ENCODE data around the gene TTYH2. TPM values are rescaled to one million over a fixed set of nuclear protein-coding genes. Genes with fewer than 3 reads are reported as not detected.

The TTYH2 gene
- total RNA-seq, 2 donors from 2014 or later, result 18.2 to 26.0 TPM

DNA sequence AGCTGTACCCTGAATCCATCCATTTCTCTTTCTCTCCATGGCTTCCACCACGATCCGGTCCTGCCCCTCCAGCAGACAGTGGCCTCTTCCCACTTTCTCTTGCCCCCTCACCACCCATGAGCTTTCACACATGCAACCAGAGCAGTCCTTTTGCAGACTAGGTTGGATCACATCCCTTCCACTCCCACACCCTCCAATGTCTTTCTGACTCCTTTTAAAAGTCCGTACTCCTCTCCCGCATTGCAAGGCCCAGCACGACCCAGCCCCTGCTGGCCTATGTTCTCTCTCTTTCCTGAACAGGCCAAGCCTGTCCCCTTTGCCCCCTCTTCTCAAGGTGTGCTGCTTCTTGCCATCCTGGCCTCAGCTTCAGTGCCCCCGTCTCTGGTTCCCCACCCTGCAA, 38.2 kb downstream of the TTYH2 start:
- TF ChIP-seq, protein P1, sequence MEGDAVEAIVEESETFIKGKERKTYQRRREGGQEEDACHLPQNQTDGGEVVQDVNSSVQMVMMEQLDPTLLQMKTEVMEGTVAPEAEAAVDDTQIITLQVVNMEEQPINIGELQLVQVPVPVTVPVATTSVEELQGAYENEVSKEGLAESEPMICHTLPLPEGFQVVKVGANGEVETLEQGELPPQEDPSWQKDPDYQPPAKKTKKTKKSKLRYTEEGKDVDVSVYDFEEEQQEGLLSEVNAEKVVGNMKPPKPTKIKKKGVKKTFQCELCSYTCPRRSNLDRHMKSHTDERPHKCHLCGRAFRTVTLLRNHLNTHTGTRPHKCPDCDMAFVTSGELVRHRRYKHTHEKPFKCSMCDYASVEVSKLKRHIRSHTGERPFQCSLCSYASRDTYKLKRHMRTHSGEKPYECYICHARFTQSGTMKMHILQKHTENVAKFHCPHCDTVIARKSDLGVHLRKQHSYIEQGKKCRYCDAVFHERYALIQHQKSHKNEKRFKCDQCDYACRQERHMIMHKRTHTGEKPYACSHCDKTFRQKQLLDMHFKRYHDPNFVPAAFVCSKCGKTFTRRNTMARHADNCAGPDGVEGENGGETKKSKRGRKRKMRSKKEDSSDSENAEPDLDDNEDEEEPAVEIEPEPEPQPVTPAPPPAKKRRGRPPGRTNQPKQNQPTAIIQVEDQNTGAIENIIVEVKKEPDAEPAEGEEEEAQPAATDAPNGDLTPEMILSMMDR (IDR thresholded peaks at IDR 0.05), result no peak
- H3K27me3 ChIP-seq, result no peaks in the 10 kb centered on the region

DNA sequence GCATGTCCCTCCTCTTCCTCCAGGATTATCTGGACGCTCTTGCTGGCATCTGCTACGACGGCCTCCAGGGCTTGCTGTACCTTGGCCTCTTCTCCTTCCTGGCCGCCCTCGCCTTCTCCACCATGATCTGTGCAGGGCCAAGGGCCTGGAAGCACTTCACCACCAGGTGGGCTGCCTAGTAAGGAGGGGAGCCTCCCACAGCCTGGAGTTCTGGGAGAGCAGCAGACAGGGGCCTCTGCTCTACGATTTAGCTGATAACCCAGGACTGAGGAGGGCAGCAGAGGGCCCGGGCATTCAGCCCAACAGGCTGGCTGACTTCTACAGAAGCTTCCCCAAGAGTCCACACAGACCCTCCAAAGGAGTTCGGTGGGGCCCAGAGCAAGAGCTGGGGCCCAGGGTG, 38.8 kb downstream of the TTYH2 start:
- no peak overlapping the region for H3K4me3 ChIP-seq
- no peaks in the 10 kb centered on the region for H3K9me3 ChIP-seq
- no peak for DNase-seq (ENCODE audit: low spot score)
- TF ChIP-seq, protein P1 (IDR thresholded peaks at IDR 0.05), result no peak
- no peak overlapping the region for H3K27ac ChIP-seq
- H3K4me1 ChIP-seq, result no peaks in the 10 kb centered on the region
- no peaks in the 10 kb centered on the region for H3K27me3 ChIP-seq
- H3K36me3 ChIP-seq, result peaks cover 12% of the 10 kb centered on the region

More for the DNA sequence above, 38.2 kb downstream of the TTYH2 start:
- no peaks in the 10 kb centered on the region for H3K9me3 ChIP-seq
- H3K27ac ChIP-seq, result no peak overlapping the region
- peaks cover 12% of the 10 kb centered on the region for H3K36me3 ChIP-seq
- no peak for DNase-seq (ENCODE audit: low spot score)
- H3K4me1 ChIP-seq, result no peaks in the 10 kb centered on the region
- H3K4me3 ChIP-seq, result no peak overlapping the region

DNA sequence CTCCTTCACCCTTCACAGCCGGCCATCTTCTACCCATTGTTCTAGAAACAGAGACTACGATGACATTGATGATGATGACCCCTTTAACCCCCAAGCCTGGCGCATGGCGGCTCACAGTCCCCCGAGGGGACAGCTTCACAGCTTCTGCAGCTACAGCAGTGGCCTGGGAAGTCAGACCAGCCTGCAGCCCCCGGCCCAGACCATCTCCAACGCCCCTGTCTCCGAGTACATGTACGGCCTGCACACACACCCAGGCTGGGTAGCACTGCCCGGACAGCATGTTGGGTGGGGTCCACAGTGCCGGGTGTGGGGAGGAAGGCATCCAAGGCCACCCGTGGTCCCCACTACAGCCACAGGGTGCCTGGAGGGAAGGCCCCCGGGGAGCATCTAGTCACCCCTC, 39.7 kb downstream of the TTYH2 start:
- peaks cover 12% of the 10 kb centered on the region for H3K36me3 ChIP-seq
- H3K27me3 ChIP-seq, result no peaks in the 10 kb centered on the region
- TF ChIP-seq, protein P1 (IDR thresholded peaks at IDR 0.05), result no peak

DNA sequence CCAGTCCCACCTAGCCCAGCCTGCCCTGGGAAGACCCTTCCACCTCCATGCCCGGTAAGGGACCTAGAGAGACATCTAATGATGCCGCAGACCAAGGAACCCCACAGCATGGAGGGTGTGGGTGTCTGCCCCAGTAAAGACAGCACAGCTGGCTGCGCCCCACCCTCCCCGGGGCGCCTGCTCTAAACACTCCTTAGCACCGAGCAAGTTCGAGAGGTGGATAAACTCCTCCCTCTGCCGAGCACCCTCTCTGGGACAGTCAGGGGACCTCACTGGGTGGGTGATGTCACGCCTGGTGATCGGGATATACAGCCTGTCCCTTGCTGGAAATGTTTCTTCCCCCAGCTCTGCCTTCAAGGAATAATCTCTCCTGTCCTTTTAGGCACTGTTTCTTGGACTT, 43.9 kb downstream of the TTYH2 start:
- Histone ChIP-seq H3K9me3 (no peaks in the 10 kb centered on the region), H3K27me3 (no peaks in the 10 kb centered on the region), H3K27ac (no peak overlapping the region), H3K4me3 (no peak overlapping the region), H3K36me3 (peaks cover 21% of the 10 kb centered on the region), H3K4me1 (no peaks in the 10 kb centered on the region)
- TF ChIP-seq, protein P1 (IDR thresholded peaks at IDR 0.05), result no peak
- no peak for DNase-seq (ENCODE audit: low spot score)

More for the DNA sequence above, 39.7 kb downstream of the TTYH2 start:
- H3K4me3 ChIP-seq, result no peak overlapping the region
- H3K4me1 ChIP-seq, result no peaks in the 10 kb centered on the region
- DNase-seq (ENCODE audit: low spot score), result no peak
- H3K27ac ChIP-seq, result no peak overlapping the region
- no peaks in the 10 kb centered on the region for H3K9me3 ChIP-seq

DNA sequence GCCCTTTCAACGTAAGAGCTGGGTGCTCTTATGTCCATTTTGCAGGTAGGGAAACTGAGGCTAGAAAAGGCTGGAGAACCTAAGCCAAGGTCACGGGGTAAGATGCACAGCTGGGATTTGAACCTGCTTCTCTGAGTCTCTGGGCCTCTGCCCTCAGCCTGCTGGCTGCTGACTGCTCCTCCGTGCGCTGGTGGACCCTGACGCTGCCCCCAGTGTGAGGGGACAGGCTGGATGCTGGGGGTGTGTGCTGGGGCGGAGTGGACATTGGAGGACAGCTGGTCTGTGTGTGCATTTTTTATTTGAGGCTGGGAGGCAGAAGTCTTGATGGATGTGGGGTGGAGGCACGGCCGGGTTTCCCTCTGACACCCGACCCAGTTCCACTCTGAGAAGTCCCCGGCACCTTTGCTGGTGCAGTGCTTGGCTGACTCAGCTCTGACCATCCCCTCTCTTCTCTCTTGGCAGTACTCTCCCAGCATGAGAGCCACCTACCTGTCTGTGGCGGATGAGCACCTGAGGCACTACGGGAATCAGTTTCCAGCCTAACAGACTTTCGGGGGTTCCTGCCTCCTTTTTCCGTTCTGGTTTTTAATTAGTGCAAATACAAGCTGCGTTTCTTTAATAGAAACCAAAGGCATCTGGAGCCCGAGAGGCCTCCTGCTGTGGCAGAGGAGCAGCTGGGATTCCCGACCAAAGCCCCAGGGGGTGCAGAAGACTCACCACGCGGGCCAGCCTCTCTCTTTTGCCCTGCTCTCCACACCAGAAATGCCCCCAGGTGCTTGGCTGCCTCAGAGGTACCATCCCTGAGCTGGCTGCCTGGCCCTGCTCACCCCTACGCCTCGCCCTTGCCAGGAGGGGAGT, 46.5 kb downstream of the TTYH2 start:
- H3K36me3 ChIP-seq, result peaks cover 11% of the 10 kb centered on the region
- TF ChIP-seq, protein P1 (IDR thresholded peaks at IDR 0.05), result no peak

DNA sequence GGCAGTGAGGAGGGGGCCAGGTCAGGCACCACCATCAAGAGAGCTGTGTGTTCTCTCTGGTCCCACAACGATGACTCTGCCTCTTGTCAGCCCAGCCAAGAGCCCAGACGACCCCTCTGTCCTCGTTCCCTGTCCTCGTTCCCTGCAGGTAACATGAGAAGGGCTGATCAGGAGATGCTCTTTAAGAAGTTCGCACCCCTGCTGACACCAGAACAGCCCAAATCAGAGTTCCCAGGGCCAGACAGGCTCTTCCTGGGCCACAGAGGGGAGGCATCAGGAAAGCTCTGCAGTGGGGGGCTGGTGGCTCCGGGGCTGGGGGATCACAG, 47.1 kb downstream of the TTYH2 start:
- no peak overlapping the region for H3K4me3 ChIP-seq
- H3K9me3 ChIP-seq, result no peaks in the 10 kb centered on the region
- H3K4me1 ChIP-seq, result no peaks in the 10 kb centered on the region
- peaks cover 11% of the 10 kb centered on the region for H3K36me3 ChIP-seq
- H3K27me3 ChIP-seq, result no peaks in the 10 kb centered on the region
- DNase-seq (ENCODE audit: low spot score), result no peak
- TF ChIP-seq, protein P1 (IDR thresholded peaks at IDR 0.05), result no peak
- H3K27ac ChIP-seq, result no peak overlapping the region

More for the DNA sequence above, 46.5 kb downstream of the TTYH2 start:
- Histone ChIP-seq H3K4me3 (no peak overlapping the region), H3K9me3 (no peaks in the 10 kb centered on the region), H3K27ac (no peak overlapping the region), H3K4me1 (no peaks in the 10 kb centered on the region), H3K27me3 (no peaks in the 10 kb centered on the region)
- DNase-seq (ENCODE audit: low spot score), result no peak

All from right atrium auricular region (tissue), 2 donors.